WTC11 (cell line): ENCODE measurements around the gene CBFB.

Experiments used
- ATF1 ChIP-seq: sonication (generic); formaldehyde crosslinking; IDR thresholded peaks from 2 replicates; pipeline ENCODE4 v1.8.1; 2023; ENCODE audit warnings: mild to moderate bottlenecking, moderate library complexity, missing genetic modification reagents
- CBFB ChIP-seq: sonication (generic); formaldehyde crosslinking; IDR thresholded peaks from 2 replicates; pipeline ENCODE4 v1.8.1; 2022; ENCODE audit warnings: mild to moderate bottlenecking, low read depth, missing genetic modification reagents
- CREB1 ChIP-seq: sonication (generic); formaldehyde crosslinking; IDR thresholded peaks from 2 replicates; pipeline ENCODE4 v1.8.0; 2023; ENCODE audit warnings: mild to moderate bottlenecking, missing genetic modification reagents
- ELF4 ChIP-seq: sonication (generic); formaldehyde crosslinking; IDR thresholded peaks from 2 replicates; pipeline ENCODE4 v1.8.1; 2022; ENCODE audit warnings: low read depth, mild to moderate bottlenecking, moderate library complexity, missing genetic modification reagents
- HMGA2 ChIP-seq: fragments of 250-450 bp; sonication (Bioruptor Pico); IDR thresholded peaks from 2 replicates; pipeline ENCODE4 v1.4.0; 2021; ENCODE audit warnings: mild to moderate bottlenecking, moderate library complexity
- NR1H2 ChIP-seq: sonication (generic); formaldehyde crosslinking; IDR thresholded peaks from 2 replicates; pipeline ENCODE4 v1.9.0; 2021; ENCODE audit warnings: mild to moderate bottlenecking, moderate library complexity, missing genetic modification reagents
- RELA ChIP-seq: sonication (generic); formaldehyde crosslinking; IDR thresholded peaks from 2 replicates; pipeline ENCODE4 v1.8.1; 2022; ENCODE audit warnings: missing genetic modification reagents, mild to moderate bottlenecking, borderline replicate concordance
- RORB ChIP-seq: fragments of 250-450 bp; sonication (Bioruptor Pico); IDR thresholded peaks from 2 replicates; pipeline ENCODE4 v1.9.0; 2021; ENCODE audit warnings: mild to moderate bottlenecking
- ZNF263 ChIP-seq: sonication (generic); formaldehyde crosslinking; IDR thresholded peaks from 2 replicates; pipeline ENCODE4 v1.8.1; 2022; ENCODE audit warnings: low read depth, mild to moderate bottlenecking, moderate library complexity, missing genetic modification reagents
- TF ChIP-seq, protein P1 (sequence below): sonication (generic); formaldehyde crosslinking; IDR thresholded peaks from 2 replicates; pipeline ENCODE4 v1.8.0; 2022; ENCODE audit warnings: mild to moderate bottlenecking, missing genetic modification reagents
- TF ChIP-seq, protein P2 (sequence below): fragments of 200-600 bp; IDR thresholded peaks from 2 replicates; pipeline ENCODE4 v1.8.0; 2022; ENCODE audit warnings: antibody characterized with exemption
- TF ChIP-seq, protein P3 (sequence below): sonication (generic); formaldehyde crosslinking; IDR thresholded peaks from 2 replicates; pipeline ENCODE4 v1.8.1; 2023; ENCODE audit warnings: mild to moderate bottlenecking, missing genetic modification reagents, moderate library complexity
- TF ChIP-seq, protein P4 (sequence below): sonication (generic); formaldehyde crosslinking; IDR thresholded peaks from 2 replicates; pipeline ENCODE4 v1.8.0; 2023; ENCODE audit warnings: missing genetic modification reagents, mild to moderate bottlenecking, borderline replicate concordance
- TF ChIP-seq, protein P5 (sequence below): sonication (generic); formaldehyde crosslinking; conservative IDR thresholded peaks from 2 replicates; pipeline ENCODE4 v1.8.1; 2022; ENCODE audit warnings: mild to moderate bottlenecking, missing genetic modification reagents

DNA sequence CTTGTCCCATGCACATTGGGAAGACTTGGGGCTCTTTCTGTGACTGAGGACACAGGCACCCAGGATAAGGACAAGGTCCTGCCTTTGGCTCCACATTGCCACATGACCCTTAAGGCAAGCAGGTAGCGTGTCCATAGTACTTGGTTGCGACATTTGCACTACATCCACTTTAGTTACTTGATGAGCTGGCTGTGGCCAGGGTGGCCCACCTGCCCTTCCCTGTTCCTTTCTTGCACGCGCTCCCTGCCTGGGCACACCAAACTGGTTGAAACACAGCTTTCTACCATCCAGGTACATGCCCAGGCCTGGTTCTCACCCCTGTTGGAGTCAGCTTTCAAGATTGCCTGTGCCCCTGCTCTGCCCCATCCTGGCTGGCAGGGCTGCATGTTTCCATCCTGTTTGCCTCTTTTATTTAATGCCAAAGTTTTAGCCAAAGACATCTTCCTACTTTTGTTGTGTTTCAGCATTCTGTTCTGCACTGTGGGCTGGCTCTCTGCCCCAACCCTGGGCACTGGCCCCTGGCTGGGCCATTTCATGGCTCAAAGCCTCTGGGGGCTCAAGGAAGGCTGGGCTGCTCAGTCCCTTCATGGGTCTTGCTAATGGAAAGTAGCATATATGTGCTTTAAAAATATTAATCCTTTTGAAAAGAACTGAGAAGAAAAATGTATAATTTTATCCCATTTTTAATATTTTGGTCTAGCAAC, 118.6 kb downstream of the CBFB start:
- no peak for TF ChIP-seq CREB1 (CRISPR knock-in tag)
- TF ChIP-seq, protein P1, sequence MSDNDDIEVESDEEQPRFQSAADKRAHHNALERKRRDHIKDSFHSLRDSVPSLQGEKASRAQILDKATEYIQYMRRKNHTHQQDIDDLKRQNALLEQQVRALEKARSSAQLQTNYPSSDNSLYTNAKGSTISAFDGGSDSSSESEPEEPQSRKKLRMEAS (CRISPR knock-in tag): no peak
- TF ChIP-seq, protein P2, sequence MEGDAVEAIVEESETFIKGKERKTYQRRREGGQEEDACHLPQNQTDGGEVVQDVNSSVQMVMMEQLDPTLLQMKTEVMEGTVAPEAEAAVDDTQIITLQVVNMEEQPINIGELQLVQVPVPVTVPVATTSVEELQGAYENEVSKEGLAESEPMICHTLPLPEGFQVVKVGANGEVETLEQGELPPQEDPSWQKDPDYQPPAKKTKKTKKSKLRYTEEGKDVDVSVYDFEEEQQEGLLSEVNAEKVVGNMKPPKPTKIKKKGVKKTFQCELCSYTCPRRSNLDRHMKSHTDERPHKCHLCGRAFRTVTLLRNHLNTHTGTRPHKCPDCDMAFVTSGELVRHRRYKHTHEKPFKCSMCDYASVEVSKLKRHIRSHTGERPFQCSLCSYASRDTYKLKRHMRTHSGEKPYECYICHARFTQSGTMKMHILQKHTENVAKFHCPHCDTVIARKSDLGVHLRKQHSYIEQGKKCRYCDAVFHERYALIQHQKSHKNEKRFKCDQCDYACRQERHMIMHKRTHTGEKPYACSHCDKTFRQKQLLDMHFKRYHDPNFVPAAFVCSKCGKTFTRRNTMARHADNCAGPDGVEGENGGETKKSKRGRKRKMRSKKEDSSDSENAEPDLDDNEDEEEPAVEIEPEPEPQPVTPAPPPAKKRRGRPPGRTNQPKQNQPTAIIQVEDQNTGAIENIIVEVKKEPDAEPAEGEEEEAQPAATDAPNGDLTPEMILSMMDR: no peak
- TF ChIP-seq, protein P3, sequence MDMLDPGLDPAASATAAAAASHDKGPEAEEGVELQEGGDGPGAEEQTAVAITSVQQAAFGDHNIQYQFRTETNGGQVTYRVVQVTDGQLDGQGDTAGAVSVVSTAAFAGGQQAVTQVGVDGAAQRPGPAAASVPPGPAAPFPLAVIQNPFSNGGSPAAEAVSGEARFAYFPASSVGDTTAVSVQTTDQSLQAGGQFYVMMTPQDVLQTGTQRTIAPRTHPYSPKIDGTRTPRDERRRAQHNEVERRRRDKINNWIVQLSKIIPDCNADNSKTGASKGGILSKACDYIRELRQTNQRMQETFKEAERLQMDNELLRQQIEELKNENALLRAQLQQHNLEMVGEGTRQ: no peak
- TF ChIP-seq, protein P4, sequence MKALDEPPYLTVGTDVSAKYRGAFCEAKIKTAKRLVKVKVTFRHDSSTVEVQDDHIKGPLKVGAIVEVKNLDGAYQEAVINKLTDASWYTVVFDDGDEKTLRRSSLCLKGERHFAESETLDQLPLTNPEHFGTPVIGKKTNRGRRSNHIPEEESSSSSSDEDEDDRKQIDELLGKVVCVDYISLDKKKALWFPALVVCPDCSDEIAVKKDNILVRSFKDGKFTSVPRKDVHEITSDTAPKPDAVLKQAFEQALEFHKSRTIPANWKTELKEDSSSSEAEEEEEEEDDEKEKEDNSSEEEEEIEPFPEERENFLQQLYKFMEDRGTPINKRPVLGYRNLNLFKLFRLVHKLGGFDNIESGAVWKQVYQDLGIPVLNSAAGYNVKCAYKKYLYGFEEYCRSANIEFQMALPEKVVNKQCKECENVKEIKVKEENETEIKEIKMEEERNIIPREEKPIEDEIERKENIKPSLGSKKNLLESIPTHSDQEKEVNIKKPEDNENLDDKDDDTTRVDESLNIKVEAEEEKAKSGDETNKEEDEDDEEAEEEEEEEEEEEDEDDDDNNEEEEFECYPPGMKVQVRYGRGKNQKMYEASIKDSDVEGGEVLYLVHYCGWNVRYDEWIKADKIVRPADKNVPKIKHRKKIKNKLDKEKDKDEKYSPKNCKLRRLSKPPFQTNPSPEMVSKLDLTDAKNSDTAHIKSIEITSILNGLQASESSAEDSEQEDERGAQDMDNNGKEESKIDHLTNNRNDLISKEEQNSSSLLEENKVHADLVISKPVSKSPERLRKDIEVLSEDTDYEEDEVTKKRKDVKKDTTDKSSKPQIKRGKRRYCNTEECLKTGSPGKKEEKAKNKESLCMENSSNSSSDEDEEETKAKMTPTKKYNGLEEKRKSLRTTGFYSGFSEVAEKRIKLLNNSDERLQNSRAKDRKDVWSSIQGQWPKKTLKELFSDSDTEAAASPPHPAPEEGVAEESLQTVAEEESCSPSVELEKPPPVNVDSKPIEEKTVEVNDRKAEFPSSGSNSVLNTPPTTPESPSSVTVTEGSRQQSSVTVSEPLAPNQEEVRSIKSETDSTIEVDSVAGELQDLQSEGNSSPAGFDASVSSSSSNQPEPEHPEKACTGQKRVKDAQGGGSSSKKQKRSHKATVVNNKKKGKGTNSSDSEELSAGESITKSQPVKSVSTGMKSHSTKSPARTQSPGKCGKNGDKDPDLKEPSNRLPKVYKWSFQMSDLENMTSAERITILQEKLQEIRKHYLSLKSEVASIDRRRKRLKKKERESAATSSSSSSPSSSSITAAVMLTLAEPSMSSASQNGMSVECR: no peak
- no peak for TF ChIP-seq HMGA2 (CRISPR knock-in tag)
- no peak for TF ChIP-seq ATF1 (CRISPR knock-in tag)
- no peak for TF ChIP-seq NR1H2
- no peak for TF ChIP-seq ZNF263 (CRISPR knock-in tag)
- no peak for TF ChIP-seq ELF4 (CRISPR knock-in tag)
- TF ChIP-seq RELA (CRISPR knock-in tag): no peak
- TF ChIP-seq RORB: no peak
- TF ChIP-seq CBFB (CRISPR knock-in tag): no peak
- TF ChIP-seq, protein P5, sequence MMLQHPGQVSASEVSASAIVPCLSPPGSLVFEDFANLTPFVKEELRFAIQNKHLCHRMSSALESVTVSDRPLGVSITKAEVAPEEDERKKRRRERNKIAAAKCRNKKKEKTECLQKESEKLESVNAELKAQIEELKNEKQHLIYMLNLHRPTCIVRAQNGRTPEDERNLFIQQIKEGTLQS (CRISPR knock-in tag): no peak
